Nephron (organoid): ENCODE measurements around the gene CNPY1.

Experiments used
- H3K27ac Mint-ChIP-seq, 3 experiments: 2 replicates each; pipeline ENCODE4 v1.8.0; 2020; ENCODE audit warnings: mixed read lengths in 3 of 3, mild to moderate bottlenecking in 2 of 3, moderate library complexity in 1 of 3
- H3K27me3 Mint-ChIP-seq: 2 replicates; pipeline ENCODE4 v1.8.0; 2021; ENCODE audit warnings: low read depth, mild to moderate bottlenecking, moderate library complexity, mixed read lengths
- H3K36me3 Mint-ChIP-seq: 2 replicates; pipeline ENCODE4 v1.8.0; 2020; ENCODE audit warnings: low read depth, mixed read lengths
- H3K4me1 Mint-ChIP-seq: 2 replicates; pipeline ENCODE4 v1.8.0; 2020; ENCODE audit warnings: mixed read lengths
- H3K4me3 Mint-ChIP-seq, 3 experiments: 2 replicates each; pipeline ENCODE4 v1.8.0; 2020; ENCODE audit warnings: mild to moderate bottlenecking in 3 of 3, mixed read lengths in 3 of 3, moderate library complexity in 2 of 3
- H3K9me3 Mint-ChIP-seq: 2 replicates; pipeline ENCODE4 v1.8.0; 2020; ENCODE audit warnings: mixed read lengths
- TF ChIP-seq, protein P1 (sequence below), 3 experiments: fragments of 200-600 bp; sonication (generic); IDR thresholded peaks; one replicate each; pipeline ENCODE4 v1.5.0; 2021; ENCODE audit warnings: antibody characterized with exemption in 3 of 3; ENCODE audit not compliant: unreplicated experiment in 3 of 3

Gene CNPY1

GRCh38 chr7:155506854-155507337 is 39.5 kb downstream of the CNPY1 start:
- Mint-ChIP-seq H3K4me3 (no peak overlapping the region), H3K27me3 (peaks cover 100% of the 10 kb centered on the region), H3K9me3 (peaks cover 8% of the 10 kb centered on the region), H3K36me3 (no peaks in the 10 kb centered on the region), H3K27ac (no peak overlapping the region), H3K4me1 (peaks cover 14% of the 10 kb centered on the region)
- TF ChIP-seq, protein P1, sequence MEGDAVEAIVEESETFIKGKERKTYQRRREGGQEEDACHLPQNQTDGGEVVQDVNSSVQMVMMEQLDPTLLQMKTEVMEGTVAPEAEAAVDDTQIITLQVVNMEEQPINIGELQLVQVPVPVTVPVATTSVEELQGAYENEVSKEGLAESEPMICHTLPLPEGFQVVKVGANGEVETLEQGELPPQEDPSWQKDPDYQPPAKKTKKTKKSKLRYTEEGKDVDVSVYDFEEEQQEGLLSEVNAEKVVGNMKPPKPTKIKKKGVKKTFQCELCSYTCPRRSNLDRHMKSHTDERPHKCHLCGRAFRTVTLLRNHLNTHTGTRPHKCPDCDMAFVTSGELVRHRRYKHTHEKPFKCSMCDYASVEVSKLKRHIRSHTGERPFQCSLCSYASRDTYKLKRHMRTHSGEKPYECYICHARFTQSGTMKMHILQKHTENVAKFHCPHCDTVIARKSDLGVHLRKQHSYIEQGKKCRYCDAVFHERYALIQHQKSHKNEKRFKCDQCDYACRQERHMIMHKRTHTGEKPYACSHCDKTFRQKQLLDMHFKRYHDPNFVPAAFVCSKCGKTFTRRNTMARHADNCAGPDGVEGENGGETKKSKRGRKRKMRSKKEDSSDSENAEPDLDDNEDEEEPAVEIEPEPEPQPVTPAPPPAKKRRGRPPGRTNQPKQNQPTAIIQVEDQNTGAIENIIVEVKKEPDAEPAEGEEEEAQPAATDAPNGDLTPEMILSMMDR (IDR thresholded peaks at IDR 0.05; ENCODE audit: unreplicated experiment in 3 of 3), result no peak

GRCh38 chr7:155505422-155505793 is 41.0 kb downstream of the CNPY1 start:
- peaks cover 100% of the 10 kb centered on the region for H3K27me3 Mint-ChIP-seq
- H3K9me3 Mint-ChIP-seq, result peaks cover 8% of the 10 kb centered on the region
- no peak overlapping the region for H3K4me3 Mint-ChIP-seq
- no peak overlapping the region for H3K27ac Mint-ChIP-seq
- TF ChIP-seq, protein P1 (IDR thresholded peaks at IDR 0.05; ENCODE audit: unreplicated experiment in 3 of 3), result no peak
- H3K4me1 Mint-ChIP-seq, result peaks cover 14% of the 10 kb centered on the region
- no peaks in the 10 kb centered on the region for H3K36me3 Mint-ChIP-seq

- H3K4me1 Mint-ChIP-seq, result no peaks in the 10 kb centered on the region
- peaks cover 94% of the 10 kb centered on the region for H3K27me3 Mint-ChIP-seq
- H3K36me3 Mint-ChIP-seq, result no peaks in the 10 kb centered on the region
- H3K9me3 Mint-ChIP-seq, result no peaks in the 10 kb centered on the region
- H3K27ac Mint-ChIP-seq, result no peak overlapping the region
- TF ChIP-seq, protein P1 (IDR thresholded peaks at IDR 0.05; ENCODE audit: unreplicated experiment in 3 of 3), result no peak
- H3K4me3 Mint-ChIP-seq, result no peak overlapping the region
Measured at GRCh38 chr7:155497149-155497901, 49.0 kb downstream of the CNPY1 start.

- Mint-ChIP-seq H3K27ac (no peak overlapping the region), H3K27me3 (peaks cover 94% of the 10 kb centered on the region), H3K9me3 (no peaks in the 10 kb centered on the region), H3K4me1 (no peaks in the 10 kb centered on the region), H3K4me3 (no peak overlapping the region), H3K36me3 (no peaks in the 10 kb centered on the region)
- TF ChIP-seq, protein P1 (IDR thresholded peaks at IDR 0.05; ENCODE audit: unreplicated experiment in 3 of 3), result no peak
Measured at GRCh38 chr7:155496267-155497005, 49.9 kb downstream of the CNPY1 start.

DNA sequence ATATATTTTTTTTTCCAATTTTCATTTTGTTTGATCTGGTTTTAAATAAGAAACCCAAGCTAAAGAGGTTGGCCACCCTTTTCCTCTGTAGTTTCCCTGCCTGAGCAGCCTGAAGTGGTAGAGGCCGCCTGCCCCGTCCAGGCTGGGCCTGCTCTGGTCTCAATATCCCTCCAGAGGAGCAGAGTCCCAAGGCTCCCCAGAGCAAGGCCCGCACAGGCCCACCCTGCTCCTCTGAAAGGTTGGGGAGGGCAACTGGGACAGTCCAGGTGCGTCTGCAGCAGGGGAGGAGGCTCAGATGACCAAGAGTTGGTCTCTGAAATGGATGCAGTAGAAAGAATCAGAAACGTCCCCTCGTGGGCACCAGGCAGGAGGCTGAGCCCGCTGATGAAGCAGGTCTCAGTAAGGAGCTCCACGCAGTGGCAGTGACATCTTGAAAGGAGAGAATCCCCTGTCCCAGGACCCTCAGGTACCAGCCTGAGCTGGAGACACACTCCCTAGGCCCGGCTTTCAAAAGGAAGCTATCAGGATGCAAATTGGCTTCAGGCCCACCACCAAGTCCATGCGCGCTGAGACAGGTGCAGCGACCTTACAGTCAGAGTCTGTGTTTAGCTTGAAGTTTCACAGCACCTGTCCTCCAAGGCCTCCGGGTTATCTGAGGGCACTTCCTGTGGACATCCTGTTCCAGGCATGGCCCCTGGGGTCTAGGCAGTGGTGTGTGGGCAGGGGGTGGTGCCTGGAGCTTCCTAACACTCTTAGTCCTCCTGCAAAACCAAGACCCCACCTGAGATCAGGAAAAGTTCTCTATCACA is 50.7 kb downstream of the CNPY1 start:
- Mint-ChIP-seq H3K27ac (no peak overlapping the region), H3K9me3 (no peaks in the 10 kb centered on the region), H3K27me3 (peaks cover 94% of the 10 kb centered on the region), H3K4me1 (peaks cover 7% of the 10 kb centered on the region), H3K36me3 (no peaks in the 10 kb centered on the region), H3K4me3 (no peak overlapping the region)
- TF ChIP-seq, protein P1 (IDR thresholded peaks at IDR 0.05; ENCODE audit: unreplicated experiment in 3 of 3), result no peak
